HG03558 (cell line): ENCODE measurements around the gene STXBP2.

Experiments used
- ATAC-seq: cut with Tn5 transposase; IDR thresholded peaks from one replicate; pipeline ENCODE4 v1.9.1; 2021; ENCODE audit warnings: moderate number of reproducible peaks; ENCODE audit not compliant: unreplicated experiment; ENCODE audit errors: extremely low read depth

The STXBP2 gene

DNA sequence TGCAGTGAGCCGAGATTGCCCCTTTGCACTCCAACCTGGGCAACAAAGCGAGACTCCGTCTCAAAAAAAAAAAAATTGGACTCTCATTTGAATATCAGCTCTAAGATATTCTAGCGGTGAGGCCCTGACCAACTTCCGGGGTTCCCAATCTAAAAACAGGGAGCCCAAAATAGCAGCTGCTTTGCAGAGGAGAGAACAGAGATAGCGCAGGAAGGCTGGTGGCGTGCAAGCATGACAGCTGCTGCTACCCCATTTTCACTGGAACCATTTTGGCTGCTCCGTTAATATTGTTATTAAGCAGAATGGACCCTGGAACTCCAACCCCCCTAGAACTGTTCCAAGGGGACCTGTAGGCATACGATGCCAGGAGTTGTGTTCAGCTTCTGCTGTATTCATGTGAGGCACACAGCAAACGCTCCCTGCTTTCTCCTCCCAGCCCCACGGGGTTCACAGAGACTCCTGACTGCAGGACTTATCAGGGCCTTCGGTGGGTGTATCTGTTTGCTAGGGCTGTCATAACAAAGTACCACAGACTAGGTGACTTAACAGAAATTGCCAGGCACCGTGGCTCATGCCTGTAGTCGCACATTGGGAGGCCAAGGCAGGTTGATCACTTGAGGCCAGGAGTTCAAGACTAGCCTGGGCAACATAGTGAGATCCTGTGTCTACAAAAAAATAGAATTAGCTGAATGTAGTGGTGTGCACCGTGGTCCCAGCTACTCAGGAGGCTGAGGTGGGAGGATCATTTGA is 11.5 kb downstream of the STXBP2 start:
- no peak for ATAC-seq

DNA sequence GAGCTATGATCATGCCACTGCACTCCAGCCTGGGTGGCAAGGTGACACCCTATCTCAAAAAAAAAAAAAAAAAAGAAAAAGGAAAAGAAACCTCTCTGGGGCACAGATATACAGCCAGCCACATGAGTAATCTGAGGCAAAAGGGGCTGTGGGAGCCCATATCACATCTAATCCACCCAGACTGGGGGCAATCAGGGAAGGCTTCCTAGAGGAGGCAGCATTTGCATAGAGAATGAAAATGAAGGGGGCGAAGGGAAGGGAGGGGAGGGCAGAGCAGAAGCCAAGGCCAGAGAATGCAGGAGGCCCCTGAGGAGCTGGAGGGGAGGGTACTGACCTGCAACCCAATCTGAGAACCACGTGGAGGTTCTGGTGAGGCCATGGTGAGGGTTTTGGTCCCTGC is 13.2 kb downstream of the STXBP2 start:
- no peak for ATAC-seq

DNA sequence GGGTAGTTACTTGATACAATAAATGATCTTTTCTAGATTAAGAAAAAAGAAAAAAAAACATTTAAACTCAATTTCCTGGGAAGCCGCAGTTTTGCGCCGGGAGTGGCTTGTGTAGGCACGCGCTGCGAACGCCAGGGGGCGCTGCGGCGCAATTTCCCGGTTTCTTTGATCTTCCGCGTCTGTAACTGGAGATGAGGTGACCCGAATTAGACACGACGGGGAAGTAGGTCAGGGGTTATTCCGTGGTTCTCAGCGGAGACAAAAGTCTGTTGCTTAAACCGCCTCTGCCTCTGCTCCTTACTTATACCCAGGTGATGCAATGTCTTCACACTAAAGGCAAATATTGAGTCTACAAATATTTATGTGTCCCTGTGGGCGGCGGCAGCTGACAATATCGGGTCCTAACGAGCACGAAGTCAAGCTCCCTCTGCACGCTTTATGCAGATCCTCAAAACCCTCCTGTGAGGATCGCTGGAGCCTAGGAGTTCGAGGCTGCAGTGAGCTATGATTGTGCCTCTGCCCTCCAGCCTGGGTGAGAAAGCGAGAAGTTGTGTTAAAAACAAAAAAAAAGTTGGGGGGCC is 15.2 kb downstream of the STXBP2 start:
- no peak for ATAC-seq

DNA sequence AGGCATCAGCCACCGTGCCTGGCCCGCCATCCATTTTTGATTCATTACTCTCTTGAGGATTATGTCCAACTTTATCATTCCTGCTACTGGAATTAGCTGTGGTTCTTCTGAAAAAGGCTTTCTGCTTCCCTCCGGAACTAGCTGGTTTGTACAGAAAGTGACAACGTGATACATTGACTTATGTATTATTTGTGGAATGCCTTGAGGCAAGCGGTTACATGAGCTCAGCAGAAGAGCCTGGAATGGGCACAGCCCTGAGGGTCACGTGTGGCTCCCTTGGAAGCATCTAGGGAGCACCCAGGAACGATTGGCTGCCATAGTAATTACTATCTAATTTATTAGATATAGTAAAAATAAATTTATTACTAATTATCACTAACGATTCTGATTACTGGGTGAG is 17.5 kb downstream of the STXBP2 start:
- ATAC-seq: no peak

DNA sequence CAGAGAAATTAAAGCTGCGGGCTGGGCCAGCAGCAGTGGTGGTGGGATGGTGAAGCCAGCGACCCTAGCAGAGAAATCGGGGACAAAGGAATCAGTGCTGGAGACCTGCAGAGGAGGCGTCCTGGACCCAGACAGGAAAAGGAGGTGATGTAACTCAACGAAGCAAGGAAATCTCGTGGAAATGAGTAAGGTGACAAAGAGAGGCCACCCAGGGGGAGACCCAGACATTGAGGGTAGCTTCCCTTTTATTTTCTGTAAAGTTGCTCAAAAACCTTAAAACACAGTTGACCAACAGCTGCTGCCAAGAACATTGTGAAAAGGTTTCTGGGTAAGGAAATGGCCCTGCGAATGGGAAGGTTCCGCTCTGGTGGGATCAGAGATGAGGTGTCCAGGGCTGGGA is 18.7 kb downstream of the STXBP2 start:
- no peak for ATAC-seq

DNA sequence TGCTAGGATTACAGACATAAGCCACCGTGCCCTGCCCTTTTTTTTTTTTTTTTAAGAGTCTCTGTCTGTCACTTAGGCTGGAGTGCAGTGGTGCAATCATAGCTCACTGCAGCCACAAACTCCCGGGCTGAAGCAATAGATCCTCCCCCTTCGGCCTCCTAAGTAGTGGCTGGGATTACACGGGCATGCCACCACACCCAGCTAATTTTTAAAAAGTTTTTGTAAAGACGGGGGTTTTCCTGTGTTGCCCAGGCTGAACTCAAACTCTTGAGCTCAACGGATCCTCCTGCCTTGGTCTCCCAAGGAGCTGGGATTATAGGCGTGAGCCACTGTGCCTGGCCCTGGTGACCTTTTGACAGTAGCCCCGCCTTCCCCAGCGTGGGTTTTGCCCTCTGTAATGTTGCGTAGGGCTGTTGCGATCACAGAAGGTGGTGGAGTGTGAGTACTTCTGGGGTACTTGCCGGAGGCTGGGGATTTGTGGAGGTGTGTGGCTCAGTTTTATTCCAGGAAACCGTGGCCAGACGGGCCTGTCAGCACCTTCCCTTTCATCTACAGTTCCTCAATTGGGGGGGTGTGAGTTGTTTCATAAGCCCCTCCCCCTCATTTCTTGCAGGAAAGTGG is 20.3 kb downstream of the STXBP2 start:
- no peak for ATAC-seq

DNA sequence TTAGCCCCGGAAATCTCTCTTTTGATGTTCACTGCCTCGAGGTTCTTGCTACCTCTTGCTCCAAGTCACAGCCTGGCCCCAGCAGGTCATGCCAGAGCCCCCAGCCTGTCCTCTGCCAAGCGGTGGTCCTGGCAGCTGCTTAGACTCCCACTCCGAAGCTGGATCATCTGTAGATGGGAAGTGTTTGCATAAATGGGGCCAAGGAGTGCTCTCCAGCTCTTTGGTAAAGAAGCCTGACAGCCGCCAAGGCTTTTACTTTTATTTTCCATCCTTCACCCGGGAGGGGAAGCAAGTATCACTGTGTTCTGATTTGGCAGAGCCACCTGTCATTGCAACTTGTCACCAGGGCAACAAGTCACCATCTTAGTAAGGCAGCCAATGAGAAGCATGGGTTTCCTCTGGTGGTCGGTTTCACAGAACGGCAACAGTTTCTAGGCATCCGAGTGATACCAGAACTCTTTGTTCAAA is 21.3 kb downstream of the STXBP2 start:
- ATAC-seq: no peak

DNA sequence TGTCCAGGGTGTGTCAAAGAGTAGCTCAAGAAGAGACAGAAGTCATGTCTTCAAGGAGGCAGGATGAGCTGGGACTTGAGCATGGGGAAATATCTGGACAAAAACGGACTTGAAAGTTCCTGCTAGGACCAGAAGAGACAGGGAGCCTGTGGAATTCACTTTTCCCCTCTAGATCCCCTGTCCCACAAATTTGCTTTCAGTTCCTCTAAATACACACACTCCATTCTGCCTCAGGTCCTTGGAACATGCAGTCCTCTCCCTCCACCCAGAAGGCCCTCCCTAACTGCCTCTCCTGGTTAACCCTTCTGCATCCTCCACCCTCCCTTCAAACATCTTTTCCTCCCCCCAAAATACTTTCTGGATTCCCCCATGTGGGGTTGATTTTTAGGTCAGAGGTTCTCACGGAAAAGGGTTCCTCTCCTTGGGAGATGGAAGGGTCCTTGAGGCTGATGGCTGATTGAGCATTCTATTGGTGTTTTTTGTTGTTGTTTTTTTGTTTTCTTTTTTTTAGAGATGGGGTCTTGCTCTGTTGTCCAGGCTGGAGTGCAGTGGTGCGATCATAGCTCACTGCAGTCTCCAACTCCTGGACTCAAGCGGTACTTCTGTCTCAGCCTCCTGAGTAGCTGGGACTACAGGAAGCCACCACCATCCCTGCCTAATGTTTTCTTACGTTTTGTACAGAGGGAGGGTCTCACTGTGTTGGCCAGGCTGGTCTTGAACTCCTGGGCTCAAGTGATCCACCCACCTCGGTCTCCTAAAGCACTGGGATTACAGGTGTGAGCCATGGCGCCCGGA is 25.0 kb downstream of the STXBP2 start:
- ATAC-seq: no peak

DNA sequence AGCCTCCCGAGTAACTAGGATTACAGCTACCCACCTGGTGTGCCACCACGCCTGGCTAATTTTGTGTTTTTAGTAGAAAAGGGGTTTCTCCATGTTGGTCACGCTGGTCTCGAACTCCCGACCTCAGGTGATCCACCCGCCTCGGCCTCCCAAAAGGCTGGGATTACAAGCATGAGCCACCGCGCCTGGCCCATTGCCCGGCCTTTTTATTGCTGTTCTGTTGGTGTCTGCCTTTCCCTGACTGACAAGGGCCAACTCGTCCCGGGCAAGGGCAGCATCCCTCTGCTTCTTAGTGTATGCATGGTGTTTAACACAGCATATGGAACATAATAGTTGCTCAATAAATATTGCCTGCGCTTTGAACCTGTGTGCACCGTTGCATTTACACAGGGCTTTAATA is 25.7 kb downstream of the STXBP2 start:
- ATAC-seq: no peak

DNA sequence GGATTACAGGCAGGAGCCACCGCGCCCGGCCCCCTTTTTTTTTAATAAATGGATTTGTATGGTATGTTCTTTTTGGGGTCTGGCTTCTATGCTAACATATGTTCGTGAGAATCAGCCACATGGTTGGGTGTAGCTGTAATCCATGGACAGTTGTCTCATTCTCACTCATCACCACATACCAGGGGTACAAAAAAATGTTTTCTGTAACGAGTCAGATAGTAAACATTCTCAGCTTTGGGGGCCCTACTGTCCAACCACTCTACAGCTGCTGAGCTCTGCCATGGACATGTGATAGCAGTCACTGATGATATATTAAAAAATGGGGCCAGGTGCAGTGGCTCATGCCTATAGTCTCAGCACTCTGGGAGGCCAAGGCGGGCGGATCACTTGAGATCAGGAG is 26.8 kb downstream of the STXBP2 start:
- ATAC-seq: no peak

DNA sequence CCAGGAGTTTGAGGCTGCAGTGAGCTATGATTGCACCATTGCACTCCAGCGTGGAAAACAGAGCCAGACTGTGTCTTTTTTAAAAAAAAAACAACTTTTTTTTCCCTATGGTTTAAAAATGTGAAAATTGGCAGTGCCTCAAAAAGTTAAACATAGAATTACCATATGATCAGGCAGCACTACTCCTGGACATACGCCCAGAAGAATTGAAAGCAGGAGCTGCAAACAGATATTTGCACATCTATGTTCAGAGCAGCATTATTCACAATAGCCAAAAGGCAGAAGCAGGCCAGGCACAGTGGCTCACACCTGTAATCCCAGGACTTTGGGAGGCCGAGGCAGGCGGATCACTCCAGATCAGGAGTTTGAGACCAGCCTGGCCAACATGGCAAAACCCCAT is 28.2 kb downstream of the STXBP2 start:
- no peak for ATAC-seq

DNA sequence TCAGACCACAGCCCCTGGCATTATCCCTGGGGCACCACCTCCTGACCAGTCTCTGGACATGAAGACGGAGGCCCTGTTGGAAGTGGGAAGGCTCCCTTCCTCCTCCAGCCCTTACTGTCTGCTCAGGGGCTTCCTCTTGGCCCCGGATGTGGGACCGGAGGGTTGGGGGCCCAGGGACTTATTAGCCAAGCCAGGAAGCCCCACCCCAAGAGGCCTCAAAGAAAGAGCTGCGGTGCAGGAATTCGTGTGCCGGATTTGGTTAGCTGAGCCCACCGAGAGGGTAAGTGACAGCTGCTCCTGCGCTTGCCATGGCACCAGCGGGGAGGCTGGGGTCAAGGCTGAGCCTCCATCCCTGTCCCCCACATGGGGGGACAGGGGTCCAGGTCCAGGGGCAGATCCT is 31.9 kb downstream of the STXBP2 start, which contains the start of gene RETN:
Gene RETN, plus strand, starts transcription at position 208 of the 400 bp plus-strand sequence. CDS start 278 bp downstream, outside the sequence.
- ATAC-seq: no peak

DNA sequence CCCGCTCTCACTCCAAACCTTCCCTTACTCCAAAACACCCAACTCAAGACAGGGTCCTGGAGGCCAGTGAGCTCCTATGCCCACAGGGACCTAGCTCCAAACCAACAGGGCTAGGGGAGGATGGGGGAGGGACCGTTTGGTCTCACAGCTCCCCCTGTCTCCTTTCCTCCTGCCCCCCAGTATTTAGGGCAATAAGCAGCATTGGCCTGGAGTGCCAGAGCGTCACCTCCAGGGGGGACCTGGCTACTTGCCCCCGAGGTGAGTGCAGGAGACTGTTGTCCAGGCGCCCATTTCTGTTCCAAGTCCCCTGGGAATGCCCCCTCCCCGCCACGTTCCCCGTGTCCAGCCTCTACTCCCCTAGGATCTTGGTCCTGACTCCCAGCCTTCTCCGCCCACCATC is 32.7 kb downstream of the STXBP2 start:
- no peak for ATAC-seq

DNA sequence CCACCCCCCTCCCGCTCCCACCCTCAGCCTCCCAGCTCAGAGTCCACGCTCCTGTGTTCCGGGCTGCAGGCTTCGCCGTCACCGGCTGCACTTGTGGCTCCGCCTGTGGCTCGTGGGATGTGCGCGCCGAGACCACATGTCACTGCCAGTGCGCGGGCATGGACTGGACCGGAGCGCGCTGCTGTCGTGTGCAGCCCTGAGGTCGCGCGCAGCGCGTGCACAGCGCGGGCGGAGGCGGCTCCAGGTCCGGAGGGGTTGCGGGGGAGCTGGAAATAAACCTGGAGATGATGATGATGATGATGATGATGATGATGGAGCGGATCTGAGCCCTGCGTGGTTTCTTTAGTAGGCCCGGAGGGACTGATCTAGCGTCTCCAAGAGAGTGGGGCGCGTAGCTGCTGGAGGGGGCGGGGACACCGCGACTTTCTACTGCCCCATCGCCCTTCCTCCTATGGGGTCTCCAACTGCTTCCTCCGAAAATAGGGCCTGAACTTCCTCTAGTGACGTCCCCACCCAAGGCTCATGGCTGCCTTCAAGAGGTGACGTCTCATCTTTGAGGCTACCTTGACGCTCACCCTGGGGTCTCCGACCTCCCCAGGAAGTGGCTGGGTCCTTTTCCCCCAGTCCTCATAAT is 33.4 kb downstream of the STXBP2 start:
- no peak for ATAC-seq

DNA sequence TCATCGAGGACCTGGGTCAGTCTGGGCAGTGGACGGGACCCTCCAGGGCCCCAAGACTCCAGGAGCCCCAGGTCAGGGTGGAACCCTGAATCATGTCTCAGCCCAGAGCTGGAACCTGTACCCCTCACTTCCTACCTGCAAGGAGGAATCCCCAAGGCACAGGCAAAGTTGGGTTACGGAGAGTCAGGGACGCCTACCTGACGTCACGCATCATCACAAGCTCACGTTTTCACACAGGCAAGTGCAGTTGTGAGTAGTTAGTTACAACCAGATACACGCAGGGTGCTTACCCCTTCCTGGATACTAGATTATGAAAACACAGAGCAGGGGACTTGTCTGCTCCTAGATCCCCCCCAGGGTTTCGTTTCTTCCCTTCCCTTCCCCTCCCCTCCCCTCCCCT is 33.9 kb downstream of the STXBP2 start:
- no peak for ATAC-seq

DNA sequence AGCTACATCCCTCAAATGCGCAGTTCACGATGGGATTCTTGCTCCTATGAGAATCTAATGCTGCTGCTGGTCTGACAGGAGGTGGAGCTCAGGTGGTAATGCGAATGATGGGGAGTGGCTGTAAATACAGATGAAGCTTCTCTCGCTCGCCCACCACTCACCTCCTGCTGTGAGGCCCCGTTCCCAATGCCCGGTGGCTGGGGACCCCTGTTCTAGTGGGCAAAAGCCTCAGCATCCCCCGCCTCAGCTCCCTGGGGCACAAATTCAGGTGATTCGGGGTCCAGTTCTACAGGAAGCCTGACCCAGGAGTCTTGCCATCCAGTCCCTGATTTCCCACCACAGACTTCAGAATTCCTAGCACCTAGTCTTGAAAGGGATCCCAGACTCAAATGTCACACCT is 35.6 kb downstream of the STXBP2 start:
- no peak for ATAC-seq

DNA sequence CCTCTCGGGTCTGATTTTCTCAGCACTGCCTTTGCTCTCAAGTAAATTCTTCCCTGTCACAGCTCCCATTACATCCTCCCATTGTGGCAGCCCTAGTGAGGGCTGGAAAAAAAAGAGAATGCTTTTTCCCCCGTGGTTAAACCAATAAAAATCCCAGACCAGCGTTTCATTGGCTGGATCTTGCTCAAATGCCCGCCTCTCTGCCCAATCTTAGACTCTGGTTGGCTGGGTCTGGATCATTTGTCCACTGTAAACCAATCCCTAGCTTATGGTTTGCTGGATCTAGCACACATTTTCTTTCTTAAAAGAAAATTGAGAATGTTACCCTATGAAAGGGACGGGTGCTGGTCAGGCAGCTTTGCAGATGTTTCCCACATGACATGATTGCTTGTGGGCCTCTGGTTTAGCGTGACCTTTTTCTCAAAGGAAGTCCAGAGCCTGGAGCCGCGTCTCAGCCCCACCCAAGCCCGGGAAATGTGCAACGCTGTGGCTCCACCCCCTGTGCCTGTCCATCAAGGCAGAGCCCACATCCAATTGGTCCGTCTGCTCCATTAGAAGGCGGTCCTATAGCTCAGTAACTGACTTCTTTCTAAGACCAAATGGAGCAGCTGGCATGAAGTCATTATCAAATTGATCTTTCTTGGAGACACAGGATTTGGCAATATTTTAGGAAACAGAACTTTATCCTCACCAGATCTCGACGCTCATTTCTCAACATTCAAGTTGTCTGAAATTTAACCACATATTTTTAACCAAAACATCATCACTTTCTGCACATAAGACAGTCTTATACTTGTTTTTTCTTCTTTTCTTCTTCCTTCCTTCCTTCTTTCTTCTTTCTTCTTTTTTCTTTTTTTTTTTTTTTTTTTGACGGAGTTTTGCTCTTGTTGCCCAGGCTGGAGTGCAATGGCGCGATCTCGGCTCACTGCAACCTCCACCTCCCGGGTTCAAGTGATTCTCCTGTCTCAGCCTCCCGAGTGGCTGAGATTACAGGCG is 37.4 kb downstream of the STXBP2 start:
- no peak for ATAC-seq

DNA sequence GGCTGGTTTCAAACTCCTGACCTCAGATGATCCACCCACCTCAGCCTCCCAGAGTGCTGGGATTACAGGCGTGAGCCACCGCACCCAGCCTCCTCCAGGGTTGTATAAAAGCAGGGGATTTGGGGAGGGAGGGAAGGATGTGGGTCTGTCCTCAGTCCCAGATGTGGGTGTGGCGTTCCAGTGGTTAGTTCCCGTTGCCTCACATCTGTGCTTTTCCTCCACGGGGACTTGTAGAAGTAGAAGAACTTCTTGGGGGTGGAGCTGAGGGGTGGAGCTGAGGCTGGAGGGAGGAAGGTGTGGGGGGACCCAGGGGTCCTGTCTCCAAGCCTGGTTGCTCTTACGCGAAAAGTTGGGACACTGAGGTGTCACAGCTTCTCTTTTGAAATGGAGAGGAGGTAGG is 39.5 kb downstream of the STXBP2 start:
- ATAC-seq: no peak

DNA sequence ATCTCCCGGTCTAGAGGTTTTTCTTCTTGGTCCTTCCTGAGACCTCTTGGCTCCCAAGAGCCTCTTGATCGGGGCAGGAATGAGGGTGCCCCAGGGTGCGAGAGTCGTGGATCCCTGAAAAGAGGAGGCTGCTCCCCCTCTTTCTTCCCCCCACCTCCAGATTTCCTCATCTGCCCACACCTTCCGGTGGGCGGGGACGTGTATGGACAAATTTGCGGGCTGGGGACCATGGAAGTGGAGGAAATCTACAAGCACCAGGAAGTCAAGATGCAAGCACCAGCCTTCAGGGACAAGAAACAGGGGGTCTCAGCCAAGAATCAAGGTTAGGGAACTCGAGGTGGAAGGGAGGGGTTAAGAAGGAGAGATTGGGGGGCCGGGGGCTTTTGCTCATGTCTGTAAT is 39.9 kb downstream of the STXBP2 start, which contains the start of gene MCEMP1:
Gene MCEMP1, plus strand, starts transcription at position 237 of the 400 bp plus-strand sequence. Its CDS starts 31 bp downstream, at position 268.
- ATAC-seq: no peak
